Esophagus (tissue), 2 donors: ENCODE results near the gene CENPV. TPM values are rescaled to one million over a fixed set of nuclear protein-coding genes. Genes with fewer than 3 reads are reported as not detected.

ENCODE experiments used
- H3K27ac ChIP-seq, 2 donors: one replicate each; pipeline ENCODE4 v1.5.1; 2013; ENCODE audit warnings: low read depth in 2 of 2, mild to moderate bottlenecking in 2 of 2, inconsistent platforms in 1 of 2, low read length in 1 of 2, moderate library complexity in 1 of 2
- H3K27me3 ChIP-seq, 2 donors: one replicate each; pipeline ENCODE4 v1.6.1; 2013; ENCODE audit warnings: low read length in 2 of 2, control low read depth in 1 of 2, mild to moderate bottlenecking in 1 of 2; ENCODE audit not compliant: insufficient read depth in 2 of 2, control insufficient read depth in 1 of 2
- H3K36me3 ChIP-seq, 2 donors: one replicate each; pipeline ENCODE4 v1.6.1; 2013; ENCODE audit warnings: low read length in 1 of 2; ENCODE audit not compliant: control insufficient read depth in 2 of 2, insufficient read depth in 2 of 2
- H3K4me1 ChIP-seq, 2 donors: one replicate each; pipeline ENCODE4 v1.6.1; 2013; ENCODE audit warnings: low read length in 1 of 2; ENCODE audit not compliant: control insufficient read depth in 2 of 2, insufficient read depth in 2 of 2
- H3K4me3 ChIP-seq, 2 donors: one replicate each; pipeline ENCODE4 v1.5.1; 2013; ENCODE audit warnings: low read length in 2 of 2, mild to moderate bottlenecking in 2 of 2, low read depth in 1 of 2, moderate library complexity in 1 of 2
- H3K9me3 ChIP-seq, 2 donors: one replicate each; pipeline ENCODE4 v1.6.1; 2013; ENCODE audit warnings: mild to moderate bottlenecking in 2 of 2, low read depth in 1 of 2, low read length in 1 of 2, moderate library complexity in 1 of 2; ENCODE audit not compliant: control insufficient read depth in 2 of 2, insufficient read depth in 1 of 2
- WGBS, 2 donors: extraction: QIAGEN DNeasy Blood & Tissue Kit; methylation state at CpG; one replicate each; pipeline ENCODE4 v1.1.7; 2013; 5-methylcytosine and 5-hydroxymethylcytosine counted together
- polyA plus RNA-seq, 2 donors: library from polyadenylated mRNA; stranded (reverse); fragments of 200-250 nt; gene quantifications; one replicate each; pipeline ENCODE4 v1.2.3, GENCODE V29; 2013
- donor health status: healthy with polysubstance abuse.
- donor health status: Bipolar disorder and iron deficiency.

Gene CENPV
- polyA plus RNA-seq, 2 donors, result 1.3 to 2.8 TPM

DNA sequence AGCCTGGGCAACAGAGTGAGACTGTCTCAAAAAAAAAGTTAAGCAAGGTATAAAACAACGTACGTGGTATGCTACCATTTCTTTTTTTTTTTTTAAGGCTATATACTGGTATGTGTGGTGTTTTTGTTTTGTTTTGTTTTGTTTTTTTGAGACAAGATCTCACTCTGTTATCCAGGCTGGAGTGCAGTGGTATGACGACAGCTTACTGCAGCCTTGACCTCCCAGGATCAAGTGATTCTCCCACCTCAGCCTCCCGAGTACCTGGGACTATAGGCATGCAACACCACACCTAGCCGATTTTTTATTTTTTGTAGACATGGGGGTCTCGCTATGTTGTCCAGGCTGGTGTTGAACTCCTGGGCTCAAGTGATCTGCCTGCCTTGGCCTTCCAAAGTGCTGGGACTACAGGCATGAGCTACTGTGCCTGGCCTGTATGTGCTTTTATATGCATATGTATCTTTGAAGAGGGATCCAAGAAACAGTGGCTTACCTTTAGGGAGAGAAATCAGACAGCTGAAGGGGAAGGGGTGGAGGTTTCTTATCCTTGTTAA lies 6.5 kb downstream of the CENPV start:
- Histone ChIP-seq H3K4me1 (no peaks in the 10 kb centered on the region), H3K9me3 (no peaks in the 10 kb centered on the region), H3K4me3 (no peak overlapping the region), H3K36me3 (no peaks in the 10 kb centered on the region), H3K27me3 (no peaks in the 10 kb centered on the region), H3K27ac (no peak overlapping the region)
- WGBS, 2 donors, result 89 to 96% methylated on average over 6 of the region's 6 CpGs

- no peaks in the 10 kb centered on the region for H3K36me3 ChIP-seq
Measured at GRCh38 chr17:16345565-16345964, 7.7 kb downstream of the CENPV start.

GRCh38 chr17:16343569-16343968 lies 9.7 kb downstream of the CENPV start:
- no peaks in the 10 kb centered on the region for H3K36me3 ChIP-seq
- H3K4me3 ChIP-seq, result no peak overlapping the region
- H3K9me3 ChIP-seq, result no peaks in the 10 kb centered on the region
- no peak overlapping the region for H3K27ac ChIP-seq
- no peaks in the 10 kb centered on the region for H3K27me3 ChIP-seq
- 92 to 98% methylated on average over 3 of the region's 3 CpGs for WGBS, 2 donors
- H3K4me1 ChIP-seq, result no peaks in the 10 kb centered on the region

More at GRCh38 chr17:16345565-16345964, 7.7 kb downstream of the CENPV start:
- no peak overlapping the region for H3K27ac ChIP-seq
- no peaks in the 10 kb centered on the region for H3K4me1 ChIP-seq
- WGBS, 2 donors, result 86 to 87% methylated on average over 5 of the region's 5 CpGs
- no peak overlapping the region for H3K4me3 ChIP-seq
- H3K27me3 ChIP-seq, result no peaks in the 10 kb centered on the region
- H3K9me3 ChIP-seq, result no peaks in the 10 kb centered on the region

DNA sequence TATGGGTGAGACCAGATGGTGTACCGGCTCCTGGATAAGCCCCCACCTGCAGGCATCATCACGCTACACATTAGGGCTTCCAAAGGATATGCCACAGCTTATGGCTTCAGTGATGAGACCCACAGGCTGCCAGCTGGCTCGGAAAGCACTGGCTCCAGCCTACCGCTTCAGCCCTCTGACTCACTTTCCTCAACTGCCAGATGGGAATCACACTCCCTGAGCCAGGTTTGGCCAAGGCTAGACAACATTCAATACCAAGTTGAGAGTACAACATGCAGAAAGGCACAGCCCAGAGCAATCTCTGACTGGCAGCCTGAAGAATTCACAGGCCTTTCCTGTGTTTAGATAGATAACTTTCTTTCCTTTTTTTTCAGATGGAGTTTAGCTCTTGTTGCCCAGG lies 10.3 kb downstream of the CENPV start:
- no peaks in the 10 kb centered on the region for H3K36me3 ChIP-seq
- H3K27me3 ChIP-seq, result no peaks in the 10 kb centered on the region
- H3K9me3 ChIP-seq, result no peaks in the 10 kb centered on the region
- 74 to 76% methylated on average over 4 of the region's 4 CpGs for WGBS, 2 donors
- H3K4me3 ChIP-seq, result no peak overlapping the region
- no peaks in the 10 kb centered on the region for H3K4me1 ChIP-seq
- no peak overlapping the region for H3K27ac ChIP-seq

DNA sequence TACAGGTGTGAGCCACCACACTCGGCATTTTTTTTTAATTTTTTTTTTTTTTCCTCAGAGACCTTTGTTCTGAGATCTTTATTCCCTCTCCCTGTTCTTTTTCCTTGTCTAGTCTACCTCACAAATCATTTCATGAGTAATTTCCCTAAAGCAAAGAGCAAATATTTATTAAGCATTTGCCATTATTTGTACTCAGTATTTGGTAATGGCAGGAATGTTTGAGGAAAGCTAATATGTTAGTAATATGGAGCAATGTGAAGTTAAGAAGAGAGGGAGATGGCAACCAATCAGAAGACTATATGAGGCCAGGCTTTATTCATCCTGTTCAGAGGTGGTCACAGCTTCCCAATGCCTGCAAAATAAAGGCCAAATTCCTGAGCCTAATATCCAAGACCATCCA lies 13.3 kb downstream of the CENPV start:
- Histone ChIP-seq H3K4me1 (no peaks in the 10 kb centered on the region), H3K27ac (no peak overlapping the region), H3K36me3 (no peaks in the 10 kb centered on the region), H3K9me3 (no peaks in the 10 kb centered on the region), H3K27me3 (no peaks in the 10 kb centered on the region), H3K4me3 (no peak overlapping the region)
- 61 to 71% methylated on average over 1 of the region's 1 CpG for WGBS, 2 donors

GRCh38 chr17:16339402-16339801 lies 13.9 kb downstream of the CENPV start:
- H3K27ac ChIP-seq, result no peak overlapping the region
- H3K4me1 ChIP-seq, result no peaks in the 10 kb centered on the region
- no peaks in the 10 kb centered on the region for H3K36me3 ChIP-seq
- H3K27me3 ChIP-seq, result no peaks in the 10 kb centered on the region
- no peaks in the 10 kb centered on the region for H3K9me3 ChIP-seq
- 89 to 100% methylated on average over 1 of the region's 1 CpG for WGBS, 2 donors
- no peak overlapping the region for H3K4me3 ChIP-seq

- Histone ChIP-seq H3K4me1 (no peaks in the 10 kb centered on the region), H3K4me3 (no peak overlapping the region), H3K9me3 (no peaks in the 10 kb centered on the region), H3K27ac (no peak overlapping the region), H3K36me3 (no peaks in the 10 kb centered on the region), H3K27me3 (no peaks in the 10 kb centered on the region)
- WGBS, 2 donors, result 94 to 96% methylated on average over 3 of the region's 3 CpGs
Measured at GRCh38 chr17:16338391-16338790, 14.9 kb downstream of the CENPV start.

GRCh38 chr17:16329519-16330271 lies 23.6 kb downstream of the CENPV start:
- 45 to 48% methylated on average over 11 of the region's 11 CpGs for WGBS, 2 donors

GRCh38 chr17:16328997-16329396 lies 24.3 kb downstream of the CENPV start:
- 19 to 27% methylated on average over 1 of the region's 1 CpG for WGBS, 2 donors
- Histone ChIP-seq H3K9me3 (no peaks in the 10 kb centered on the region), H3K4me3 (no peak overlapping the region), H3K27me3 (no peaks in the 10 kb centered on the region), H3K27ac (peak overlapping the region in 1 of 2 donors; percentile 37), H3K36me3 (peaks cover 0 to 3% of the 10 kb centered on the region in 2 donors), H3K4me1 (no peaks in the 10 kb centered on the region)

More at GRCh38 chr17:16329519-16330271, 23.6 kb downstream of the CENPV start:
- Histone ChIP-seq H3K4me3 (no peak overlapping the region), H3K4me1 (no peaks in the 10 kb centered on the region), H3K9me3 (no peaks in the 10 kb centered on the region), H3K27ac (peak overlapping the region; percentile 42), H3K27me3 (no peaks in the 10 kb centered on the region), H3K36me3 (peaks cover 0 to 3% of the 10 kb centered on the region in 2 donors)

GRCh38 chr17:16327018-16327417 lies 26.3 kb downstream of the CENPV start:
- H3K4me3 ChIP-seq, result no peak overlapping the region
- H3K9me3 ChIP-seq, result no peaks in the 10 kb centered on the region
- H3K27ac ChIP-seq, result no peak overlapping the region
- no peaks in the 10 kb centered on the region for H3K4me1 ChIP-seq
- no peaks in the 10 kb centered on the region for H3K27me3 ChIP-seq
- peaks cover 0 to 3% of the 10 kb centered on the region in 2 donors for H3K36me3 ChIP-seq
- 88 to 97% methylated on average over 3 of the region's 3 CpGs for WGBS, 2 donors
